BLaER1 (cell line): ENCODE data around the gene PPIG.
A peak's percentile ranks its signal among the peaks of the same experiment; 100 is the strongest.

Experiments used
- H3K27ac ChIP-seq: shearing (Covaris generic); formaldehyde crosslinking; 2 replicates; pipeline ENCODE4 v1.8.1; 2022
- H3K27me3 ChIP-seq: shearing (Covaris generic); formaldehyde crosslinking; 2 replicates; pipeline ENCODE4 v1.8.1; 2022
- H3K36me3 ChIP-seq: shearing (Covaris generic); formaldehyde crosslinking; 2 replicates; pipeline ENCODE4 v1.8.1; 2022
- H3K4me1 ChIP-seq: shearing (Covaris generic); formaldehyde crosslinking; 2 replicates; pipeline ENCODE4 v1.8.1; 2022
- H3K4me2 ChIP-seq: shearing (Covaris generic); formaldehyde crosslinking; 2 replicates; pipeline ENCODE4 v1.8.1; 2022
- H3K4me3 ChIP-seq: shearing (Covaris generic); formaldehyde crosslinking; 2 replicates; pipeline ENCODE4 v1.8.1; 2022
- H3K9ac ChIP-seq: shearing (Covaris generic); formaldehyde crosslinking; 2 replicates; pipeline ENCODE4 v1.8.1; 2022
- H3K9me3 ChIP-seq: shearing (Covaris generic); formaldehyde crosslinking; 2 replicates; pipeline ENCODE4 v1.8.1; 2022
- H4K20me1 ChIP-seq: shearing (Covaris generic); formaldehyde crosslinking; 2 replicates; pipeline ENCODE4 v1.8.1; 2022
- Cebpa-rat ChIP-seq: shearing (Covaris generic); IDR thresholded peaks from 2 replicates; pipeline ENCODE4 v1.8.1; 2022

The PPIG gene

GRCh38 chr2:169658877-169659276 lies 74.7 kb downstream of the PPIG start:
- H3K27me3 ChIP-seq, result no peaks in the 10 kb centered on the region
- H3K27ac ChIP-seq, result no peak overlapping the region
- no peak overlapping the region for H3K4me3 ChIP-seq
- H3K4me2 ChIP-seq, result peak overlapping the region; percentile 39; the same call in 1 of the 2 replicates
- no peak overlapping the region for H3K9ac ChIP-seq
- H3K36me3 ChIP-seq, result no peaks in the 10 kb centered on the region
- no peaks in the 10 kb centered on the region for H4K20me1 ChIP-seq
- H3K4me1 ChIP-seq, result peaks cover 23% of the 10 kb centered on the region
- no peak for TF ChIP-seq Cebpa-rat
- no peaks in the 10 kb centered on the region for H3K9me3 ChIP-seq

GRCh38 chr2:169659320-169659719 lies 75.2 kb downstream of the PPIG start:
- H3K36me3 ChIP-seq, result no peaks in the 10 kb centered on the region
- 0 out of 2 replicates have a peak overlapping the region, but pooled peaks have one; percentile 5 for H3K27ac ChIP-seq
- H3K9ac ChIP-seq, result no peak overlapping the region
- no peaks in the 10 kb centered on the region for H3K9me3 ChIP-seq
- no peak for TF ChIP-seq Cebpa-rat
- H3K4me2 ChIP-seq, result peak overlapping the region; percentile 39
- H3K4me3 ChIP-seq, result no peak overlapping the region
- no peaks in the 10 kb centered on the region for H3K27me3 ChIP-seq
- H4K20me1 ChIP-seq, result no peaks in the 10 kb centered on the region
- peaks cover 23% of the 10 kb centered on the region for H3K4me1 ChIP-seq

DNA sequence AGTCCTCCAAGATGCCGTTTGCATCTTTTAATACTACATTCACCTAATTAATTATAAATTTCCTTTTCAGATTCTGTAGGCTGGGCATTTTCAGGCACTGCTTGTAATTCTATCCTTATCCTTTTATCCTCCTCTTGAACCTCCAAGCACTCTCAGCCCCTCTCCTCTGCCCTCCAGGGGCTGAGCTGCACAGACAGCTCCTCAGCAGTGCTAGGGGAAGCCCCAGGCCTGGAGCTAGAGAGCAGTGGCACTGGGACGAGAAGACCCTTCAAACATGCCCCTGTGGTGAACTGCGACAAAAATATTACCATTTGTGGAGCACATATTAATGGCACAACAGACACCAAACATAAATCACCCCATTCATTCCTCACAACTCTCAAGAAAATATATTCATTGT lies 77.1 kb downstream of the PPIG start:
- Histone ChIP-seq H3K4me3 (no peak overlapping the region), H4K20me1 (no peaks in the 10 kb centered on the region), H3K9ac (no peak overlapping the region), H3K4me2 (peak overlapping the region; percentile 56), H3K27ac (0 out of 2 replicates have a peak overlapping the region, but pooled peaks have one; percentile 10), H3K27me3 (no peaks in the 10 kb centered on the region), H3K9me3 (no peaks in the 10 kb centered on the region), H3K36me3 (no peaks in the 10 kb centered on the region), H3K4me1 (peaks cover 23% of the 10 kb centered on the region)
- TF ChIP-seq Cebpa-rat, result no peak

- no peak overlapping the region for H3K4me2 ChIP-seq
- no peak for TF ChIP-seq Cebpa-rat
These were observed 78.6 kb downstream of the PPIG start for GRCh38 chr2:169662744-169663143.

DNA sequence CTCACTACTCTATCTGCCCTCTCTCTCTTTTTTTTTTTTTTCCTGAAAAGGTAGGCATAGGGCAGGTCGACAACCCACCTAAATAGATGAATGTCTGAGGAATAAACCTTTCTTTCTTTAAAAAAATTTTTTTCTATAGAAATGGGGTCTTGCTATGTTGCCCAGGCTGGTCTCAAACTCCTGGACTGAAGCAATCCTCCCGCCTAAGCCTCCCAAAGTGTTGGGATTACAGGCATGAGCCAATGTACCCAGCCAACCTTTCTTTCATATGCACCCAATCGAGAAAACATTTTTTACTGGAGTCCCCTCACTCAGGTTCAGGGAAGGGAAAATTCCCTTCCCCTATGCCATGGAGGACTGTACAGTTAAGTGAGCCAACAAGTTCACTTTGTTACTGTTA lies 79.1 kb downstream of the PPIG start:
- Histone ChIP-seq H3K9ac (no peak overlapping the region), H3K27ac (no peak overlapping the region), H3K4me1 (peaks cover 23% of the 10 kb centered on the region), H3K4me3 (no peak overlapping the region), H3K4me2 (no peak overlapping the region), H3K27me3 (no peaks in the 10 kb centered on the region), H4K20me1 (no peaks in the 10 kb centered on the region), H3K36me3 (no peaks in the 10 kb centered on the region), H3K9me3 (no peaks in the 10 kb centered on the region)
- no peak for TF ChIP-seq Cebpa-rat

More at GRCh38 chr2:169662744-169663143, 78.6 kb downstream of the PPIG start:
- H3K9me3 ChIP-seq, result no peaks in the 10 kb centered on the region
- no peak overlapping the region for H3K4me3 ChIP-seq
- peaks cover 23% of the 10 kb centered on the region for H3K4me1 ChIP-seq
- H3K27ac ChIP-seq, result no peak overlapping the region
- H4K20me1 ChIP-seq, result no peaks in the 10 kb centered on the region
- H3K9ac ChIP-seq, result no peak overlapping the region
- H3K27me3 ChIP-seq, result no peaks in the 10 kb centered on the region
- no peaks in the 10 kb centered on the region for H3K36me3 ChIP-seq

DNA sequence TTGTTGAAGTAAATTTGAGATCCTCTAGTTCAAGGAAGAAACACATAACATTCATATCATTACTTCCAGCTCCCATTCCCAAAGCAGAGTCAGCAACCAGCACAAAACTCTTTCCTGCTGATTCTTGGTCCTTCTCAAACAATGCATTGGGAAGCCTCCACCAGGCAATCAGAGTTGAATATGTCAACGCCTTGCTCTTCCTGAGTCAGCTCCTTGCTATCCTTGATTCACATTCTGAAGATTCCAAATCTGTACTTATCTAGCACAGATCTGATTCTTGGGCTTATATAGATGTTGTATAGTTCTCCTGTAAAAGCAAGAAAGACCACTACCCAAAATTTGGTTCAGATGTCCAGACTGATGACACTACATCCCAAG lies 80.4 kb downstream of the PPIG start:
- Histone ChIP-seq H3K9ac (no peak overlapping the region), H4K20me1 (no peaks in the 10 kb centered on the region), H3K27me3 (no peaks in the 10 kb centered on the region), H3K9me3 (no peaks in the 10 kb centered on the region), H3K4me1 (peaks cover 14% of the 10 kb centered on the region), H3K4me2 (no peak overlapping the region), H3K4me3 (no peak overlapping the region), H3K27ac (no peak overlapping the region), H3K36me3 (no peaks in the 10 kb centered on the region)
- TF ChIP-seq Cebpa-rat, result no peak

DNA sequence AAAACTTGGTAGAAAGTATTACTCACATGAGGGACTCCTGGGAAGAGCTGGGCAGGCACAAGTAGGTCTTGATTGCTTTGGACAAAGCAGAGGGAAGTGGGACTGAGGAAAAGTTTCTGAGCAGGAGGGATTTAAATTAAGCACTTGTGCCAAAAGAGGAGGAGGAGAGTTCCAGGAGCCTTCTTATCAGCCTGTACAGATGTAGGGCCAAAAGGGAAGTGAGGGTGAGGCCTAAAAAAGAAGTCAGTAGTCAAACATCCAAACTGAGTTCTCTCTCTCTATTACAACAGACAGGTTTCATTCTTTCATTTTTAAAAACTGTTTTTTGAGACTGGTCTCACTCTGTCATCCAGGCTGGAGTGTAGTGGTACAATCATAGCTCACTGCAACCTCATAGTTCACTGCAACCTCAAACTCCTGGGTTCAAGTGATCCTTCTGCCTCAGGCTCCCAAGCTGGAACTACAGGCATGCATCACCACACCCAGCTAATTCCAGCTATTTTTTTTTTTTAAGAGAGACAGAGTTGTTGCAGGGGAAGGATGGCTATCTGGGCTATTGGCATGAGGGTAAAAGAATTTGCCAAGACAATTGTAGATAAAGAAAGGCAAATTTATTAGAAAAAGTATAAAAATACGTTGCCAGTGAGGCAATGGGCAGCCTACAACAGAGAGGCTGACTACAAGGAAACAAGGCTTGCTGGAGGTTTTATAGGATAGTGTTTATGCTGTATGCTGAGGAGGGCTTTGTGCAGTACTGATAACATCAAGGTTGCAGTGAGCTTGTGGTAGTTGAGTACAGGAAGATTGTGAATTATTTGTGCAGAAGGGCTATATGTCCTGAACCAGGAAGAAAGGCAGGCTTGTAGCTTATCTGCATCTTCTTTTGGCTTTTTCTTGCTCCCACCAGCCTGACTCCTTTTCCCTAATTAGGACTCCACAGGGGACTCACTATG lies 81.1 kb downstream of the PPIG start:
- Histone ChIP-seq H3K4me2 (no peak overlapping the region), H3K36me3 (no peaks in the 10 kb centered on the region), H3K9me3 (no peaks in the 10 kb centered on the region), H4K20me1 (no peaks in the 10 kb centered on the region), H3K9ac (no peak overlapping the region), H3K4me1 (peaks cover 12% of the 10 kb centered on the region), H3K27ac (no peak overlapping the region), H3K4me3 (no peak overlapping the region), H3K27me3 (no peaks in the 10 kb centered on the region)
- TF ChIP-seq Cebpa-rat, result no peak

- no peak for TF ChIP-seq Cebpa-rat
- H3K4me2 ChIP-seq, result no peak overlapping the region
- H3K9me3 ChIP-seq, result no peaks in the 10 kb centered on the region
- no peak overlapping the region for H3K27ac ChIP-seq
- H4K20me1 ChIP-seq, result no peaks in the 10 kb centered on the region
- H3K9ac ChIP-seq, result no peak overlapping the region
- no peak overlapping the region for H3K4me3 ChIP-seq
- no peaks in the 10 kb centered on the region for H3K27me3 ChIP-seq
- no peaks in the 10 kb centered on the region for H3K4me1 ChIP-seq
- H3K36me3 ChIP-seq, result no peaks in the 10 kb centered on the region
These were observed 83.4 kb downstream of the PPIG start for GRCh38 chr2:169667583-169667982.

- H3K4me1 ChIP-seq, result no peaks in the 10 kb centered on the region
- H3K4me2 ChIP-seq, result no peak overlapping the region
- H3K9me3 ChIP-seq, result no peaks in the 10 kb centered on the region
- H4K20me1 ChIP-seq, result no peaks in the 10 kb centered on the region
- no peaks in the 10 kb centered on the region for H3K27me3 ChIP-seq
- H3K27ac ChIP-seq, result no peak overlapping the region
- H3K36me3 ChIP-seq, result no peaks in the 10 kb centered on the region
- no peak for TF ChIP-seq Cebpa-rat
- H3K9ac ChIP-seq, result no peak overlapping the region
- no peak overlapping the region for H3K4me3 ChIP-seq
These were observed 86.1 kb downstream of the PPIG start for GRCh38 chr2:169670215-169670651.

- H3K9me3 ChIP-seq, result no peaks in the 10 kb centered on the region
- no peaks in the 10 kb centered on the region for H3K36me3 ChIP-seq
- no peaks in the 10 kb centered on the region for H3K27me3 ChIP-seq
- no peak overlapping the region for H3K9ac ChIP-seq
- H3K27ac ChIP-seq, result no peak overlapping the region
- no peak overlapping the region for H3K4me3 ChIP-seq
- H3K4me2 ChIP-seq, result no peak overlapping the region
- no peak for TF ChIP-seq Cebpa-rat
- H3K4me1 ChIP-seq, result no peaks in the 10 kb centered on the region
- H4K20me1 ChIP-seq, result no peaks in the 10 kb centered on the region
These were observed 86.8 kb downstream of the PPIG start for GRCh38 chr2:169670937-169671336.
